Activated naive CD8-positive, alpha-beta T cell treated with anti-CD3 and anti-CD28 coated beads, Interleukin-2, amount 50 U/mL, for 24 hours (primary cell): Measurements from ENCODE around the gene DENND6A.
A peak's percentile ranks its signal among the peaks of the same experiment; 100 is the strongest.

ENCODE experiments used
- ATAC-seq: fragments of 150-1000 bp; cut with Tn5 transposase; one replicate; pipeline ENCODE4 v1.10.0; 2021
- DNase-seq: peaks from one replicate; pipeline ENCODE4 v3.0.0; 2021
- H3K27ac Mint-ChIP-seq: one replicate; pipeline ENCODE4 v1.8.0; 2021; ENCODE audit warnings: mild to moderate bottlenecking, mixed read lengths
- H3K27me3 Mint-ChIP-seq: one replicate; pipeline ENCODE4 v1.8.0; 2021; ENCODE audit warnings: mixed read lengths
- H3K36me3 Mint-ChIP-seq: one replicate; pipeline ENCODE4 v1.8.0; 2021; ENCODE audit warnings: low read depth, mixed read lengths
- H3K4me1 Mint-ChIP-seq: one replicate; pipeline ENCODE4 v1.8.0; 2021; ENCODE audit warnings: mixed read lengths
- H3K4me3 Mint-ChIP-seq: one replicate; pipeline ENCODE4 v1.8.0; 2021; ENCODE audit warnings: mild to moderate bottlenecking, moderate library complexity, mixed read lengths
- H3K9me3 Mint-ChIP-seq: one replicate; pipeline ENCODE4 v1.8.0; 2021; ENCODE audit warnings: mixed read lengths

DENND6A gene

GRCh38 chr3:57681691-57682090, 11.2 kb downstream of the DENND6A start:
- DNase-seq (no peak), ATAC-seq (no peak)
- Mint-ChIP-seq H3K4me3 (no peak overlapping the region), H3K27ac (no peak overlapping the region), H3K27me3 (no peaks in the 10 kb centered on the region), H3K4me1 (peaks cover 51% of the 10 kb centered on the region), H3K36me3 (peaks cover 29% of the 10 kb centered on the region), H3K9me3 (no peaks in the 10 kb centered on the region)

GRCh38 chr3:57680046-57680445, 12.8 kb downstream of the DENND6A start:
- H3K27ac Mint-ChIP-seq = no peak overlapping the region
- no peaks in the 10 kb centered on the region for H3K27me3 Mint-ChIP-seq
- peaks cover 52% of the 10 kb centered on the region for H3K4me1 Mint-ChIP-seq
- no peaks in the 10 kb centered on the region for H3K9me3 Mint-ChIP-seq
- DNase-seq (no peak), ATAC-seq (no peak)
- peaks cover 29% of the 10 kb centered on the region for H3K36me3 Mint-ChIP-seq
- no peak overlapping the region for H3K4me3 Mint-ChIP-seq

DNA sequence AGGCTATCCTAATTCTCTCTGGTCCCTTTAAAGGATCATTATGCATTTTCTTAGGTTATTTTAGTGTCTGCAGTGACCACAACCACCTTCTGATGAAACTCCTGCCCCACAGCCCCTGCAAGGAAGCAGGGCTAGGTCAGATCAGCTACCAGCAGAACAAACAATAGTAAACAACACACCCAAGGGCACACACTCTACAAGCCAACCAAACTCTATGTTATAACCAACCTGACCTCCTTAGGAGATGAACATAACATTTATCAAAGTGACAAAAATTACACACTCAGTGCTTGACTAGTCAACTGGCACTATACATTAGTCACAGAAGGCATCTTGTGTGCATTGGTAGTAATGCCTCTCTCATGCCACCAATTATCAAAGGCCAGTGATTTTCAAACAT, 17.3 kb downstream of the DENND6A start:
- H3K4me3 Mint-ChIP-seq = no peak overlapping the region
- H3K27me3 Mint-ChIP-seq = no peaks in the 10 kb centered on the region
- H3K36me3 Mint-ChIP-seq = peaks cover 37% of the 10 kb centered on the region
- no peak overlapping the region for H3K27ac Mint-ChIP-seq
- ATAC-seq = peak; percentile 61
- peaks cover 46% of the 10 kb centered on the region for H3K4me1 Mint-ChIP-seq
- no peak for DNase-seq
- H3K9me3 Mint-ChIP-seq = no peaks in the 10 kb centered on the region

DNA sequence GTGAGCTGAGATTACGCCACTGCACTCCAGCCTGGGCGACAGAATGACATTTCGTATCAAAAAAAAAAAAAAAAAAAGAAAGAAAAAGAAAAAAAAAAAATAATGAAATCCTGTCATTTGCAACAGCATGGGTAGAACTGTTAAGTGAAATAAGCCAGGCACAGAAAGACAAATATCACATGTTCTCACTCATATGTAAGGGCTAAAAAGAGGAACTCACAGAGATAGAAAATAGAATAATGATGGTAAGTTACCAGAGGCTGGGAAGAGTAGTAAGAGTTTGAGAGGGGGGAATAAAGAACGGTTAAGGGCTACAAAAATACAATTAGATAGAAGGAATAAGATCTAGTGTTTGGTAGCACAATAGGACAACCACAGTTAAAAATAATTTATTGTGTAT, 19.7 kb downstream of the DENND6A start:
- Mint-ChIP-seq H3K9me3 (no peaks in the 10 kb centered on the region), H3K27me3 (no peaks in the 10 kb centered on the region), H3K36me3 (peaks cover 27% of the 10 kb centered on the region), H3K27ac (no peak overlapping the region), H3K4me1 (peaks cover 37% of the 10 kb centered on the region), H3K4me3 (no peak overlapping the region)
- ATAC-seq (no peak), DNase-seq (no peak)

GRCh38 chr3:57670543-57670942, 22.3 kb downstream of the DENND6A start:
- no peaks in the 10 kb centered on the region for H3K27me3 Mint-ChIP-seq
- no peak overlapping the region for H3K4me3 Mint-ChIP-seq
- peaks cover 24% of the 10 kb centered on the region for H3K36me3 Mint-ChIP-seq
- no peaks in the 10 kb centered on the region for H3K9me3 Mint-ChIP-seq
- ATAC-seq (no peak), DNase-seq (no peak)
- peaks cover 32% of the 10 kb centered on the region for H3K4me1 Mint-ChIP-seq
- peak overlapping the region; percentile 32 for H3K27ac Mint-ChIP-seq

DNA sequence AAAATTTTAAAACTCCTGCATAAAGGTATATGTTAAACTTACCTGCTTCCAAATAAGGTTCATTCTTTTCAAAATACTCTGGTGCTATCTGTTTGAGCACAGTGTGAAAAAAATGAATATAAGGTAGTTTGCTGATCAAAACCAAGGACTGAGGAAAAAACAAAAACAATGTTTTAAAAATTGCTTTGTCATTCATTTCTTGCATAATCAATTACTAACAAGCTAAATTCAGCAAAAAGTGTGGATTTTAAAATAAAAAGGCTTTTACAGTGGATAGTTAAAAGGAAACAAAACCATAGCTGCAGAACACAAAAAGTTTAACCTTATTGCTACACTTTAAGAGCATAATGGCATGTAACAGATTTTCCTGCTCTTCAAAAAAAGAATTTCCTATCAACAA, 31.5 kb downstream of the DENND6A start:
- ATAC-seq (no peak), DNase-seq (no peak)
- H3K4me3 Mint-ChIP-seq = no peak overlapping the region
- H3K27me3 Mint-ChIP-seq = no peaks in the 10 kb centered on the region
- H3K27ac Mint-ChIP-seq = no peak overlapping the region
- no peaks in the 10 kb centered on the region for H3K4me1 Mint-ChIP-seq
- no peaks in the 10 kb centered on the region for H3K9me3 Mint-ChIP-seq
- peaks cover 7% of the 10 kb centered on the region for H3K36me3 Mint-ChIP-seq

DNA sequence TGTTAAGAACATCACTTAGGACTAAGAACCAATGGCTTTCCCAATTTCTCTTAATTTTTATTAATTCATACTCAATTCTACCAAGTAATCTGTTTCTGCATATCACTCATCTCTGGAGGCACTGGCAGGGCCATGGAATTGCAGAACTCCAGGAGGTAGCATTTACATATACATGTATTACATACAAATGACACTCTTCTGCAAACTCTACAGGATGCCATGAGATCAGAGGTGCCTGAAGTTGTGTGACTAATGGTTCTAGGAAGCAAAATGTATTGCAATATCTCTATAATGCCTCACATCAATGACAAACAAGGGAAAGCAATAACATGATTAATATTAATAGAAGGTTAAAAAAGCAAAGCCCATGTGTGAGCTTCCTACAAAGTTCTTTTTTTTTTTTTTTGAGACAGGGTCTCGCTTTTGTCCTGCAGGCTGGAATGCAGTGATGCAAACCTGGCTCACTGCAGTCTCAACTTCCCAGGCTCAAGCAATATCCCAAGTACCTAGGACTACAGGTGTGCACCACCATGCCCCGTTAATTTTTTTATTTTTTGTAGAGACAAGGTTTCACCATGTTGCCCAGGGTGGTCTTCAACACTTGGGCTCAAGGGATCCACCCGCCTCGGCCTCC, 33.0 kb downstream of the DENND6A start:
- Mint-ChIP-seq H3K27me3 (no peaks in the 10 kb centered on the region), H3K4me3 (no peak overlapping the region), H3K36me3 (peaks cover 10% of the 10 kb centered on the region), H3K4me1 (no peaks in the 10 kb centered on the region), H3K27ac (no peak overlapping the region), H3K9me3 (no peaks in the 10 kb centered on the region)
- ATAC-seq = no peak
- DNase-seq = no peak

- Mint-ChIP-seq H3K27ac (no peak overlapping the region), H3K36me3 (peaks cover 16% of the 10 kb centered on the region), H3K27me3 (no peaks in the 10 kb centered on the region), H3K4me3 (no peak overlapping the region), H3K4me1 (peaks cover 6% of the 10 kb centered on the region), H3K9me3 (no peaks in the 10 kb centered on the region)
- DNase-seq (no peak), ATAC-seq (no peak)
These were observed 33.7 kb downstream of the DENND6A start for GRCh38 chr3:57659004-57659673.

DNA sequence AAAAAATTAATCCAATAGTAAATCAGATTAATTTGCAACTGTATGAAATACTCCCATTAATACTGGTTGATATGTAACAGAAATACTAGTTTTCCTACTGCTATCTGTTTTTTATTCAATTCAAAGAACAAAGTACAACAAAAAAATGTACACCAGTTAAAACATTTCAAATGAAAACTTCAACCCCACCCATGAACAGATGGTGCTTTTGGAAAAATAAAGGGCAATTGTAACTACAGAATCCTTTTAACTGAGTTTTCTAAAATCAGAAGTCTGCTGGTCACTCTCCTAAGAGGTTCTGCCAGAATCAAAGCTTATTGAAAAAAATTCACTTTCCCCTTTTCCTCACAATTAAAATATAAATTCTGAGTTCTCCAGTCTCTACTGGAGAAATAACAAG, 34.3 kb downstream of the DENND6A start:
- Mint-ChIP-seq H3K9me3 (no peaks in the 10 kb centered on the region), H3K27ac (no peak overlapping the region), H3K27me3 (no peaks in the 10 kb centered on the region), H3K4me1 (peaks cover 6% of the 10 kb centered on the region), H3K36me3 (peaks cover 18% of the 10 kb centered on the region), H3K4me3 (no peak overlapping the region)
- DNase-seq (no peak), ATAC-seq (no peak)

DNA sequence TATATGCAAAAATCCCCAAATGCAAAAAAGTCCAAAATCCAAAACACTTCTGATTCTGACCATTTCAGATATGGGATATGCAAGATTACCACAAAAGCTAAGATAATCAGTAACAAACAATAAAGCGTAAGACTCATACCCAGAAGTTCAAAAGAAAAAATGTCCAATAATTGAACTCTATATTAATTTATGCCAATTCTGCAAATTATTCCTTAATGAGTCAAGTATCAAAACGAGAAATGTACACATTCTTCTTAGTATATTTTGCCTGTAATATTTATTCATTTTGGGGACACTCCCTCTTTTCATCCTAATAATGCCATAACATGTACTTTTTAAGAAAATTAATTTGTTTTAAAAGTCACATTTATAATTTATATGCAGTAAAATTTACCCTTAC, 37.1 kb downstream of the DENND6A start:
- Mint-ChIP-seq H3K27ac (no peak overlapping the region), H3K36me3 (peaks cover 26% of the 10 kb centered on the region), H3K27me3 (no peaks in the 10 kb centered on the region), H3K4me3 (no peak overlapping the region), H3K4me1 (peaks cover 6% of the 10 kb centered on the region), H3K9me3 (no peaks in the 10 kb centered on the region)
- ATAC-seq (no peak), DNase-seq (no peak)

- no peak for DNase-seq
- no peak for ATAC-seq
- peaks cover 6% of the 10 kb centered on the region for H3K4me1 Mint-ChIP-seq
- peaks cover 1% of the 10 kb centered on the region for H3K9me3 Mint-ChIP-seq
- H3K36me3 Mint-ChIP-seq = peaks cover 35% of the 10 kb centered on the region
- no peaks in the 10 kb centered on the region for H3K27me3 Mint-ChIP-seq
- no peak overlapping the region for H3K4me3 Mint-ChIP-seq
- H3K27ac Mint-ChIP-seq = no peak overlapping the region
These were observed 38.6 kb downstream of the DENND6A start for GRCh38 chr3:57654267-57654666.

- ATAC-seq (peak; percentile 33), DNase-seq (no peak)
- H3K4me3 Mint-ChIP-seq = no peak overlapping the region
- H3K4me1 Mint-ChIP-seq = peaks cover 10% of the 10 kb centered on the region
- peaks cover 45% of the 10 kb centered on the region for H3K36me3 Mint-ChIP-seq
- H3K9me3 Mint-ChIP-seq = peaks cover 12% of the 10 kb centered on the region
- H3K27ac Mint-ChIP-seq = no peak overlapping the region
- H3K27me3 Mint-ChIP-seq = no peaks in the 10 kb centered on the region
These were observed 40.7 kb downstream of the DENND6A start for GRCh38 chr3:57652203-57652602.

DNA sequence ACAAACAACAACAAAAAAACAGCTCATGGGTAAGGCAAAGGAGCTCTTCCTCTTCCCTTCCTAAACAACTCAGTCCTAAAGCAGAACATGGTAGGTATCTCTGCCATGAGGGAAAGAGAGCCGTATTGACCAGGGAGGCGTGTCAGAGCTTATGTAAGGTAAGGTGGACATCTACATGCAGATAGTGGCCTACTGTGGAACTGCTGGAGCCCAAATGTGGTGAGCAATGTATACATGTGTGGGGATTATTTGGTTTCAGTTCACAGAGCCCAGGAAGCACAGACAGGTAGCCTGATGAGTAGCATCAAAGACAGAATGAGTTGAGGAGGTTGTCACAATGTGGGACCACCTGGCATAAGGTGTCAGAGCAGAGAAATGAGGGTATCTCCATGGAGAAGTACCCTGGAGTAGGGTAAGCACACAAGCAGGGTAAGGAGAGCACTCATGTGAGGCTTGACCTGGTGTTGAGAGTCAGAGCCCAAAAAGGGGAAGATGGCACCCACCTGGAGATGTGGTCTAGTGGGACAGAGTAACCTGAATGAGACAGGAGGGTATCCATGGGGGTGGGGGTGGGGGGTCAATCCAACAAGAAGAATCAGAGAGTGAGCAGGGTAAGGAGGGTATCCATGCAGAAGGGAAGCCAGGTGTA, 45.5 kb downstream of the DENND6A start:
- ATAC-seq = no peak
- Mint-ChIP-seq H3K4me1 (peaks cover 7% of the 10 kb centered on the region), H3K9me3 (peaks cover 12% of the 10 kb centered on the region), H3K4me3 (no peak overlapping the region), H3K27me3 (no peaks in the 10 kb centered on the region), H3K27ac (no peak overlapping the region), H3K36me3 (peaks cover 43% of the 10 kb centered on the region)
- no peak for DNase-seq

GRCh38 chr3:57646723-57647122, 46.2 kb downstream of the DENND6A start:
- H3K9me3 Mint-ChIP-seq = peaks cover 12% of the 10 kb centered on the region
- H3K27ac Mint-ChIP-seq = no peak overlapping the region
- DNase-seq (no peak), ATAC-seq (no peak)
- peaks cover 7% of the 10 kb centered on the region for H3K4me1 Mint-ChIP-seq
- H3K27me3 Mint-ChIP-seq = no peaks in the 10 kb centered on the region
- H3K4me3 Mint-ChIP-seq = no peak overlapping the region
- peaks cover 43% of the 10 kb centered on the region for H3K36me3 Mint-ChIP-seq

DNA sequence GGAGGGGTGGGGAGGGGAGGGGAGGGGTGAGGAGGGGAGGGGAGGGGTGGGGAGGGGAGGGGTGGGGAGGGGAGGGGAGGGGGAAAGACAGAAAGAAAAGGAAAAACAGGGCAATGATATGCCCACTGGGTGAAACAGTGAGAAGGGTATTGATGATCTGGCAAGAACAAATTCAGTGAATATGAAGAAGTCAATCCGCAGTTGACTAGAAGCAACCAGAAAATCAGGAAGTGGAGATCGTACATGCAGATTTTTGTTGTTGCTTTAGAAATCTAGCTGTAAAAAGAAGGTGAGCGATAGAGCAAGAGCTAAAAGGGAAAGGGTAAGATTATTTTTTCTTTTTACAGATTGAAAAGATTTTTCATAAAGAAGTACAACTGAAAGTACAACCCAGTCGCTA, 48.1 kb downstream of the DENND6A start:
- H3K9me3 Mint-ChIP-seq = peaks cover 12% of the 10 kb centered on the region
- H3K4me3 Mint-ChIP-seq = no peak overlapping the region
- H3K36me3 Mint-ChIP-seq = peaks cover 41% of the 10 kb centered on the region
- ATAC-seq = no peak
- H3K4me1 Mint-ChIP-seq = peaks cover 7% of the 10 kb centered on the region
- no peaks in the 10 kb centered on the region for H3K27me3 Mint-ChIP-seq
- no peak for DNase-seq
- H3K27ac Mint-ChIP-seq = no peak overlapping the region
